Stimulated activated naive CD4-positive, alpha-beta T cell treated with Interleukin-2 at 50 U/mL for 16 hours (primary cell): ENCODE data around the gene TRIM44.

Source experiments
- DNase-seq: peaks from one replicate; lab custom pipeline; 2025; lab: John Stamatoyannopoulos, UW

Gene TRIM44, protein sequence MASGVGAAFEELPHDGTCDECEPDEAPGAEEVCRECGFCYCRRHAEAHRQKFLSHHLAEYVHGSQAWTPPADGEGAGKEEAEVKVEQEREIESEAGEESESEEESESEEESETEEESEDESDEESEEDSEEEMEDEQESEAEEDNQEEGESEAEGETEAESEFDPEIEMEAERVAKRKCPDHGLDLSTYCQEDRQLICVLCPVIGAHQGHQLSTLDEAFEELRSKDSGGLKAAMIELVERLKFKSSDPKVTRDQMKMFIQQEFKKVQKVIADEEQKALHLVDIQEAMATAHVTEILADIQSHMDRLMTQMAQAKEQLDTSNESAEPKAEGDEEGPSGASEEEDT

DNA sequence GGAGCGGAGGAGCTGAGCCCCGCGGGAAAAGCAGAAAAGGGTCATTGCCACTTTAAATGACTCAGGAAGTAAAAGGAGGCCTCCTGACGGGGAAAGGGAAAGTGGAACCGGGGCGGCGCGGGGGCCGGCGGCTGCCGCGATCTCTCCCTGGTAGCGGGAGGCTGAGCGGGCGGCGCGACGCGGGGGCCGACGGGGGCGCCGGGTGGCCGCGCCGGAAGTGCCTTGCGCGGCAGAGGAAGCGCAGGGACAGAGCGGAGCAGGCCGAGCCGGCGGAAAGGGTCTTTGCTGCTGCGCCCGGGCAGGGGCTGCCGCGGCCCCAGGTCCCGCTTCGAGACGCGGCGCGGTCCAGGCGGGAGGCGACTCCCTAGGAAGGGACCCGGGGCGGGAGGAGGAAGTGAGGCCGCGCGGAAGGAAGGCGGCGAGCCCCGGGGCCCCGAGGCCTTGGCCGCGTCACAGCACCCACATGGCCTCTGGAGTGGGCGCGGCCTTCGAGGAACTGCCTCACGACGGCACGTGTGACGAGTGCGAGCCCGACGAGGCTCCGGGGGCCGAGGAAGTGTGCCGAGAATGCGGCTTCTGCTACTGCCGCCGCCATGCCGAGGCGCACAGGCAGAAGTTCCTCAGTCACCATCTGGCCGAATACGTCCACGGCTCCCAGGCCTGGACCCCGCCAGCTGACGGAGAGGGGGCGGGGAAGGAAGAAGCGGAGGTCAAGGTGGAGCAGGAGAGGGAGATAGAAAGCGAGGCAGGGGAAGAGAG, at the start of gene TRIM44:
Gene TRIM44, plus strand, starts transcription at position 127 of the 759 bp plus-strand sequence. Its CDS starts 337 bp downstream, at position 464.
- peak; percentile 82 for DNase-seq

DNA sequence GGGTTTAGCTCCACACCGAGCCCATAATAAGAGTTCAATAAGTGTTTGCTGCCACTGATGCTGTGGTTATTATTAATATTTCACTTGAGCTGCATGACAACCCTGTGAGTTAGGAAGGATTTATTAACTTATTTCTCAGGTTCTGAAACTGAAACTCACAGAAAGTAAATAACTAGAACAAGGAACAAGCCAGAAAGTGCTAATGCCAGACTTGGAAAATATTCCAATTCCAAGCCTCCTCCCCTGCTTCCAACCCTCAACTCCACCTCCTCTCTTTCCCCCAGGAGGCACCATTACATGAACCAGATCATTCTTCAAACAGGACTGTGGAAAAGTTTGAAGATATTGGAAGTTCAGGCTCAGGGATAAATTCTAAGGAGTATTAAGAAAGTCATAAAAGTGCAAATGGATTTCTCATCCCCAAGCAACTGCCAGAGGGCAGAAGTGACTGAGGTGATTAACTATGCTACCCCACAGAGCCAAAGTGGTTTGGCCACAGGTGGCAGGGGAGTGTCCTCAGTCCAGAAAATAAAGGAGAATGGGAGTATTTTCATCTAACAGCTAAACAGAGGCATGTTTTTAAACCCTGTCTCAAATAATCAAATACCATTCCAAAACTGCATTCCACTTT, 47.5 kb upstream of the TRIM44 start:
- no peak for DNase-seq

DNA sequence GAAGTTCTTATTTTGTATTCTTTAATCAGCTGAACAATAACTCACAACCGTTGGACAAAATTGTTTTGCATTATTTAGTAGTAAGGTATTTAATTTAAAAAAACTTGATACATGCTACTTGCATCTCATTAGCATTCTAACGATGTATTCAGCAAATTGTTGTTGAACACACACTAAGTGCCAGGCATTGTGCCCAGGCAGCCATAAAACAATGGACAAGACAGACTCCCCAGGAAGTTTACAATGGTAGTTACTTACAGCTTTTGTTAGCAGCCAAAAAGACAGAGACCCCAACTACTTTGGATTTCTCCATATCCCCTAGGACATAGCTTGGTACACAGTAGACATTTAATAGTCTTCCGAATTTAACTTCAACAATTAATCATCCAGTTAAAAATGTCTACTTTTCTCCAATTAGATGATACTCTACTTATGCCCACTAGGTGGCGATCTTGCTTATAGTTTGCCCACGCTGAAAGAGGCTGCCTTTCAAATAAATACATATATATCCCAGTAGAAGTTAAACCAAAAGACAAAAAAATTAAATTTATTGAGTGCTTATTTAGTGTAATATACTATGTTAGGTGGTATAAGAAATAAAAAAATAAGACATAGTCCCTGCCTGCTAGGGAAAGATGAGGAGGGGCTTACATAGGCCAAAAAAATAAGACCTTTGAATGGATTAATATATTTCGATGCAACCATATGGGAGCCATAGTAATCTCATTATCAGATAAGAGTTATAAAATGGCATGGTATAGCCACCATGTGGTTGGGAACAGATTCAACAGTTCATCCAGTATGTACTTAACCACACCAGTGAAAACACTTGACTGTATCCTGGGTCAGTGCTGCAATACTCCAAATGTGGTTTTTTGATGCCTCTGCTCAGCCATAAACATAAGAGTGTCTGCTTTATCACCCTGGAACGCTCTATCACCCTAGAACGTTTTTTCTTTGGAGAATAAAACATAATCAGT, 46.4 kb upstream of the TRIM44 start:
- DNase-seq, result no peak

DNA sequence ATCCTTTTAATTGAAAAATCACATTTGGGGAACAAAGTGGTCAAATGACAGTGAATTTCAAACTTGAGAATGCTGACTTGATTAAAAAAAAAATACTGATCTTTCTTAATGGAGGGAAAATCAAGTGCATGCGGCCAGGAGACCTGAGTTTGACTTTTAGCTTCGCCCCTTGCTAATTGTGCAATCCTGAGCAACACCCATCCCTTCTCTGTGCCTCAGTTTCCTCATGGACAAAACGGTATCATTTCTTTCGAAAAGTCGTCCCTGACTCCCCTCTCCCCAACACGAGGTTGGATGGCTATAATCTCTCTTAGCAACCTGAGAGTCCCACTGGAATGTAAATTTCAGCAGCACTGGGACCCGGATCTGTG, 45.3 kb upstream of the TRIM44 start:
- DNase-seq, result no peak

DNA sequence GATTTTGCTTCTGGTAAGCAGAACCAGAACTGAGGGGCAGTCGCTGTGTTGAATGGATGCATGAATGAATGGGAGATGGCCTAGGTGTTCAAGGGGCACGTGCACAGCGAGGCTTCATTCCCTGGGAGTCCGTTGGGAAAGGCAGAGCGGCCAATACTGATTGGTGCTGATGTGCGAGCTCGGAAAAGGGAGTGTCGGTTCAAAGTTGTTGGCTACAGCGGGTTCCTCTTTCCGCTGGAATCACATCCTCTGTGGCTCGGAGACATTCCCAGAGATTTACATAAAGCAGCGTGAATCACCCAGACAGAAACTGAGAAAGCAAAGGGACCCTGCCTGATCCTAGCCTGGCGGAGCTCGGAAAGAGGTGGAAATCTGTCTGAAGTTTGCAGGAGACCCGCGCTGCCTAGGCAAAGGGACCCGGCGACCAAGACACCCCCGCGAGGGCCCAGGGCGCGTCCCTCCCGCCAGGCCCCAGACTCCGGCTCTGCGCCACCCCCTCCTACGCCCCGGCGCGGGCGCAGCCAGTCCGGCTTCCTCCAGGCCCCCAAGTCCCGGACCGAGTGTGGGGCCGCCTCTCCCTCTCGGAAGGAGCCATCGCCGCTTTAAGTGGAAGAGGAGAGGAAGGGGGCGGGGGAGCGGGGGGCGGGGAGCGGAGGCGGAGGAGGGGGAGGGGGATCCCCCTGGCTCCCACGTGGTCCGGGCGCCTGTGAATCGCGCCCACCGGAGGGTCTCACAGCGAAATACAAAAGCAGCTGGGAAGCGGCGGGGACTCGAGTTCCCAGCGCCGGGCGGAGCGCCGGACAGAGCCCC, 44.7 kb upstream of the TRIM44 start, which contains the start of gene FJX1:
Gene FJX1, plus strand, starts transcription at position 774 of the 810 bp plus-strand sequence. CDS start 177 bp downstream, outside the sequence.
- DNase-seq, result no peak

DNA sequence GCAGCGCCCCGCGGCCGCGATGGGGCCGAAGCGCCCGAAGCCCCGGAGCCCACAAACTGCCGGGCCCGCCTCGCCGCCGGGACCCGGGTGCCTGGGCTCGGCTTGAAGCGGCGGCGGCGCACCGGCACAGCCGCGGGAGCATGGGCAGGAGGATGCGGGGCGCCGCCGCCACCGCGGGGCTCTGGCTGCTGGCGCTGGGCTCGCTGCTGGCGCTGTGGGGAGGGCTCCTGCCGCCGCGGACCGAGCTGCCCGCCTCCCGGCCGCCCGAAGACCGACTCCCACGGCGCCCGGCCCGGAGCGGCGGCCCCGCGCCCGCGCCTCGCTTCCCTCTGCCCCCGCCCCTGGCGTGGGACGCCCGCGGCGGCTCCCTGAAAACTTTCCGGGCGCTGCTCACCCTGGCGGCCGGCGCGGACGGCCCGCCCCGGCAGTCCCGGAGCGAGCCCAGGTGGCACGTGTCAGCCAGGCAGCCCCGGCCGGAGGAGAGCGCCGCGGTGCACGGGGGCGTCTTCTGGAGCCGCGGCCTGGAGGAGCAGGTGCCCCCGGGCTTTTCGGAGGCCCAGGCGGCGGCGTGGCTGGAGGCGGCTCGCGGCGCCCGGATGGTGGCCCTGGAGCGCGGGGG, 44.0 kb upstream of the TRIM44 start:
- DNase-seq, result no peak

DNA sequence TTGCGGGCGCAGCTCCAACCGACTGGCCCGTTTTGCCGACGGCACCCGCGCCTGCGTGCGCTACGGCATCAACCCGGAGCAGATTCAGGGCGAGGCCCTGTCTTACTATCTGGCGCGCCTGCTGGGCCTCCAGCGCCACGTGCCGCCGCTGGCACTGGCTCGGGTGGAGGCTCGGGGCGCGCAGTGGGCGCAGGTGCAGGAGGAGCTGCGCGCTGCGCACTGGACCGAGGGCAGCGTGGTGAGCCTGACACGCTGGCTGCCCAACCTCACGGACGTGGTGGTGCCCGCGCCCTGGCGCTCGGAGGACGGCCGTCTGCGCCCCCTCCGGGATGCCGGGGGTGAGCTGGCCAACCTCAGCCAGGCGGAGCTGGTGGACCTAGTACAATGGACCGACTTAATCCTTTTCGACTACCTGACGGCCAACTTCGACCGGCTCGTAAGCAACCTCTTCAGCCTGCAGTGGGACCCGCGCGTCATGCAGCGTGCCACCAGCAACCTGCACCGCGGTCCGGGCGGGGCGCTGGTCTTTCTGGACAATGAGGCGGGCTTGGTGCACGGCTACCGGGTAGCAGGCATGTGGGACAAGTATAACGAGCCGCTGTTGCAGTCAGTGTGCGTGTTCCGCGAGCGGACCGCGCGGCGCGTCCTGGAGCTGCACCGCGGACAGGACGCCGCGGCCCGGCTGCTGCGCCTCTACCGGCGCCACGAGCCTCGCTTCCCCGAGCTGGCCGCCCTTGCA, 43.3 kb upstream of the TRIM44 start:
- no peak for DNase-seq

DNA sequence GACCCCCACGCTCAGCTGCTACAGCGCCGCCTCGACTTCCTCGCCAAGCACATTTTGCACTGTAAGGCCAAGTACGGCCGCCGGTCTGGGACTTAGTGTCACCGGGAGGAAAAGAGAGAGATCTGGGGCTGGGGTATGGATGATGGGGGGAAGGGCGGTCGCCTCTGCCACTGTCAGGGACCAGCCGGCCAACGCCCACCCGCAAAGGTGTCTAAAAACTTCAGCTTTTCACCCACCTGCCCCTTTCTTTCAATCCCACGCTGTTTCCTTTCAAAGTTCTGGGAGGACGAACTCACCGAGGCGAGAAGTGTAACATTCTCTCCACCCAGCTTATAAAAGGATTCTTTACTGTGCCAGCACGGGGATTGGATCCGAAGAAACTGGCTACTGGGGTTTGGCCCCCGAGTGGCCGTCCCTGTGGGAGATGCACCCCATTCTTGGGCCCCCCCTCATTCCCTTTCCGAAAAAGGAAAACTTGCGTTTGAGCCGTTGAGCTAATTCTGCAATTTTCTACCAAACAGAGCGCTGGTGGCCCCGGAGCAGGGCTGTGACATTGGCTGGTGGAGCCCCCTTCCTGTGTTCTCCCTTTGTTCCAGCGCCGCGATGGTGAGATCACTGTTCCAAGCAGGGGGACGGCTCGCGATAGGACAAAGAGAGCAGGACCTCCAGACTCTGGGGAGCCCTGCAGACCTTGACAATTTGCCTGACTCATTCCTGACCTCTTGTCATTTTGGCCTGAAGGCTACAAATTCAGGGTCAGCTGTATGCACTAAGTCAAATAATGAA, 42.5 kb upstream of the TRIM44 start:
- DNase-seq, result no peak

DNA sequence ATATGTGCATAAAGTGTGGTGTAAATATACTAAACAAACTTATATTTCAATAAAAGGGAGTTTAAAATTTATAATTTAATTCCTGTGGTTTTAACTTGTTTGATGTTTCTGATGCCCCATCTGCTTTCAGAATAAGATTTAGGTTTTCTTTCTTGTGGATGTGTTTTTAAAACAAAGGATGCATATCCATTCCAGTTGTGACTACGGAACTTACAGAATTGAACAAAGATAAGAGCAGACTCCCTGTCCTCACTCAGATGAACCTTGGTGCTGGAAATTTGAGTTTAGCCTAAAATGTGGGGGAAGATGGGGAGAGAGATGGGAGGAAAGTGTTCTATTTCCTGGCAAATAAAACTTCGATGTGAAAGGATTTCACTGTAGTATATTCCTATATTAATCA, 41.8 kb upstream of the TRIM44 start:
- no peak for DNase-seq

DNA sequence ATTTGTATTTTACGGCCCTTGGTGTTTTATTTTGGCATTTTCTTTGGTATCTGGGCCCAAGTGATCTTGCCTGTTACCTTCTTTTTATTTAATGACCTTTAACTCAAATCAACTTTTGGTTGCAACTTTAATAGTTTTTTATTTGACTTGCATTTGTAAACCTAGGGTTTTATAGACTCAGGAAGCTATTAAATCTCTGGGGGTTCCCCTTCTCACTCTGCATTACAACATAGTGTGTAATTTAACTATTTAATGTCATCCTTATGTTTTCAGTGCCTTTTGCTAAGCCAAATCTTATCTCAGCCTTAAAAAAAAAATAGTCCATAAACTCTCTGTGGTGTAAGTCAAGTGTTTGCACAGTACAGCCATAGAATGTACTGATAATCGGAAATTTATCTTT, 41.0 kb upstream of the TRIM44 start:
- DNase-seq, result no peak

DNA sequence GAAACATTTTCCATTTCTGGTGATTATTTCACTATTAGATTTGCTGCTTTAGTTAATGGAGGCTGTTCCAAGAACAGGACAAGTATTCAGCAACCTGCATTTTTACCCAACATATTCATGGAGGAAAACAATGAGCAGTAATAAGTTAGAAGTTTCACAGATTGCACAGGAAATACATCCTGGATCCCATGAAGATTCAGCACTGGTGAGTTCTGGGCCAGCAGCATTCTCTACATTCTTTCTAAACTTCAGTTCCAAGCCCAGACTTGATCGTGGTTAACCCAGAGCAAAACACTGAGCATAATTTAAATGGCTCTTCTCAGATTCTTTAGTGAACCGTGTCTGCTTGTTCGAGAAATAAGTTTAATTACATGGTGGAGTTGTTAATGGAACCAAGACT, 40.5 kb upstream of the TRIM44 start:
- no peak for DNase-seq

DNA sequence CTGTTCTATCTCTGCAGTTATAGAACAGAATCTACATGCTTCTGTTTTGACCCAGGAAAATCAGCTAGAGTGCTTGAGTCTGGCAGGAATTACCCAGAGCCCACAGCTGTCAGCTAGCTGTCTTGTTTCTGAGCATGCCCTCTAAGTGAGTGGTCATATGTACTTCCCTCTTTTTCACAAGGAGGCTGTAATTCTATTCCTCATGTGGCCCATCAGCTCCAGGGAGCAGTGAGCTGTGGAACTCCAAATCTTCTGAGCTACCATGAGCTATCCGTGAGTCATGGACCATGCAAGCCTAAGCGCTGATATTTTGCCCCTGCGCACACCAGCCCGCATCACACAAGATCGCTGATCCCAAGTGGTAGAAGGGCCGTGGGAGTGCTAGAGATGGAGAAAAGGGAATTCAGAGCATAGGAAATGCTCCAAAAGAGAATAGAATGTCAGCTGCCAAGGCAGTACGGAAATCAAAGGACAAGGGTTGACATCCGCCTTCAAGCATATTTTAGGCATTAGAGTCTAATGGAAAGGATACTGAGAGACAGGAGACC, 38.9 kb upstream of the TRIM44 start:
- no peak for DNase-seq

DNA sequence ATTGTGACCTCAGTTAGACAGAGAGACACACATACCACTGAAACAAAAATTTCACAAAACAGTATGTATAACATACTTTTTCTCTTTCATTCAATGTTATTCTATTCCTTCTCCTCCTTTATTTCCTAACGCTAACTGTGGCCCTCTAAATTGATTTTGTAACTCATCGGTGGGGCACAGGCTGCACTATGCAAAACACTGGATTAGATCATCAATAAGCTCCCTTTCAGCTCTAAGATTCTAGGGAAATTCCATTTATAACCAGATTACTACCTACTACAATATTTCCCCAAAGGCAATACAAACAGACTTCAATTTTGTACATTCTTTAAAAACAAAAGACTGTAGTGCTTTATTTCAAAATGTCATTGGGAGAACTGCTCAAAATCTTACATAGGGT, 38.3 kb upstream of the TRIM44 start:
- DNase-seq, result no peak

DNA sequence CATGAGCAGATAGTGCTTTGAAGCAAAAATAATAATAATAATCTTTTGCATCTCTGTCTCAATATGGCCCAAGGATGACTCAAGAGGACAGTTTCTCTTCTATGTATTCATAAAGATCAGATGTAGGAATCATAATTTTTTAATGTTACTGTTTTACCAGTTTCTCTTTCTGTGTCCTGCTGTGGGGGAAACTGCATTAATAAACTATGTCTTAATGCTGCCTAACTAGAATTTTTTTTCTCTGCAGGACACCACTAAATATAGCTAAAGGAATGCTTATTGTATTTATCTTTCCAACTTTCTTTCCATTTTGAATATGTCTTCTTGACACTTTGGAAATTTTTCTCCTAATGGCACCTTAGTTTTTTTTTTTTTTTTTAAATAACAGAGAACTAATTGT, 37.8 kb upstream of the TRIM44 start:
- no peak for DNase-seq

DNA sequence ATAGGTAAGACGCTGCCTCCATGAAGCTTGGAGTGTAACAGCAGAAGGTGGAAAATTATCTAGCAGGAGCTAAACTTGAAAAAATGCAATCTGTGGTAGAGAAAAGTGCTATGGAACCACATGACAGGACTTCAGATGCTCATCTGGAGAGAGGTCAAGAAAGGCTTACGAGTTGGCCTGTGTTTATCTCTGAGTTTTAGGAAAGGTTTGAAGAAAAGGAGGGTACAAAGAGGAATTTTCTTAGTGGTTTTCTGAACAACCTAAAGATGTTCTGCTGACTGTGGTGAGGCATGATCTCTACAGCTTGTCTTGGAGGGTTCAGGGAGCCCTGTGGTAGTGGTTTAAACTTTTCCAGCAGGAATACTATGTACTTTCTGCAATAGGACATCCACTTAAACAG, 36.1 kb upstream of the TRIM44 start:
- no peak for DNase-seq

DNA sequence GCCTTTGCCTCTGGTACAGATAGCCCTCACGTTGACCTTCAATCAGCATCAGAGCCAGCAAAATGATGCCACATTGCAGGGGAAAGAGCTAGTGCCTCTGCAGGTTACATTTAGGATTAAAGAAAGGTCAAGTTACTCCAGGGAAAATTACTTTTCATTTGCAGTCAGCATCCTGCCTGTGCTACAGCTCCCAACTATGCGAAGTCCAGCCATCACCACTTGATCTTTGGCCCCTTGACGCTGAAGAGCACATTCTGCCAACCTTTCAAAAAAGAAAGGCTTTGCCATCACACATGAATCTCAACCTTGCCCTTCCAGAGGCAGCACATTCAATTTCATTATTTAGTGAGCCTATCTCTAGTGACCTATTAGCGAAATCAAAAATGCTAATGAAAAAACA, 33.1 kb upstream of the TRIM44 start:
- DNase-seq, result no peak

DNA sequence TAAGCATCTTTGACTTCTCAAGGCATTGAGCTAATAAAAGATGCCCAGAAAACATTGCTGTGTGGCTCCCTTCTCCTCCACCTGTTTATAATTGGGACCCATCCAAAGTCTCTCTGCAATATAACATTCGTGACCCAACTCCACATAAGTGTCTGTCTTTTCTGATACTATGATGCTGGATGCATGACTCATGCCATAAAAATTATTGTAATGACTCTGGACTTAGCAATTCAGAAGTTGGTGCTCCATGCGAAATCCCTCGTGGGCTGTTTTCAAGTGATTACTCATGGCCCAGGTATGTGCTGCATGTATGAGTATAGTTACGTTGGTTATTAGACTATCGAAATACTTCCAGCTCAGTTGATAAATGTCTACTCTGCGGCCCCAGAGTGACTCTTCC, 32.7 kb upstream of the TRIM44 start:
- no peak for DNase-seq

DNA sequence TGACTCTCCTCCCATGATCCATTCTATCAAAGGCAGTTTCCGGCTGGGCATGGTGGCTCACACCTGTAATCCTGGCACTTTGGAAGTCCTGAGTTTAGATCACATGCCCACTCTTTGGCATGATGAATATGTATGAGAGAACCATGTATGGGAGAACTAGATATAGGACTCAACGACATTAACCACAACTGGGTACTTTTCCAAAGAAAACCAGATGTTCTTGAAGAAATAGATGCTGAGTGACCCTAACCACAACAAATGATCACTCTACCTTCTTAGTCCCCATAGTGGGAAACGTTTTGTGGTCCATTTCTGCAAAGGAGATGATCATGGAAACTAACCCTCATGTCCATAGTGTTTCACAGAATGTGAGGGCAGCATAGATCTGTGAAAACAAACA, 30.7 kb upstream of the TRIM44 start:
- no peak for DNase-seq

DNA sequence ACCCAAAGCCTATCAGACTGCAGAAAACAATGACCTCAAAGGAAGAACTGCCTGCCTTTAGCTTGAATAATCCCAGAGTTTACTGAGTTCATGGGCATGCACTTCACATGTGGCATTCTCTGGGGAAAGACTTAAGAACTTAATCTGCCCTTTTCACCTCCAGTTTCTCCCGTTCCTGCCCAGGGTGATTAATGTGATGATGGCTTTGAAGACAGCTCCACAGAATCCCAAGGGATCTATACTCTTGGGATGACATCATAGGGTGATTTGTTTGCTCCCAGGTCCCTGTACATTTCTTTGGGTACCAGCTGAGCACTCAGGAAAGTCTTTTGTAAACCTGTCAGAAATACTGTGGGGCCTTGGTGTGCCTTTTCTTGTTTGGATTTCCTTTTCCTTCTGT, 30.3 kb upstream of the TRIM44 start:
- no peak for DNase-seq
